Right cardiac atrium (tissue), 5 donors: ENCODE data around the gene CD58. TPM values are rescaled to one million over a fixed set of nuclear protein-coding genes. Genes with fewer than 3 reads are reported as not detected.
"Not testable (repeated sequence)": the region's sequence is repeated elsewhere in the genome, so short reads cannot be mapped to it uniquely, and the experiment has no call there.

ENCODE experiments used
- ATAC-seq, 2 donors: fragments of 200-7000 bp; cut with Tn5 transposase; one replicate each; pipeline versions ENCODE4 v1.8.0 to v1.9.1; 2020; ENCODE audit warnings: moderate library complexity in 2 of 2, mild to moderate bottlenecking in 1 of 2
- DNase-seq, 3 donors: peaks; one replicate each; pipeline ENCODE4 v3.0.0-alpha.2; 2020
- H3K27ac ChIP-seq: one replicate; pipeline ENCODE4 v1.5.1; 2013; ENCODE audit warnings: mild to moderate bottlenecking, low read length, control low read depth, moderate library complexity
- H3K27me3 ChIP-seq: one replicate; pipeline ENCODE4 v1.6.1; 2013; ENCODE audit not compliant: control insufficient read depth, insufficient read depth
- H3K4me1 ChIP-seq: one replicate; pipeline ENCODE4 v1.6.1; 2013; ENCODE audit warnings: low read length; ENCODE audit not compliant: control insufficient read depth, insufficient read depth
- H3K4me3 ChIP-seq: one replicate; pipeline ENCODE4 v1.5.1; 2013; ENCODE audit warnings: low read length, control low read depth
- H3K9me3 ChIP-seq: one replicate; pipeline ENCODE4 v1.6.1; 2013; ENCODE audit warnings: low read length; ENCODE audit not compliant: control insufficient read depth
- WGBS: extraction: QIAGEN DNeasy Blood & Tissue Kit; methylation state at CpG from one replicate; pipeline ENCODE4 v1.1.7; 2013; 5-methylcytosine and 5-hydroxymethylcytosine counted together
- intact Hi-C, 4 donors: fragments of 100-400 bp; cut with DNase I; formaldehyde crosslinking; loops; one replicate each; pipeline versions ENCODE4 v1.11.0 to v1.14.0; 2022 to 2023
- polyA plus RNA-seq: library from polyadenylated mRNA; stranded (reverse); fragments of 200-250 nt; gene quantifications from one replicate; pipeline ENCODE4 v1.2.3, GENCODE V29; 2013
- total RNA-seq, 4 donors: library from RNA; stranded (reverse); fragmentation: NEBNext Ultra II Directional; extraction: Animal tissue kit (Norgen Biotek cat#: 25700); gene quantifications; one replicate each; pipeline ENCODE4 v1.2.1, GENCODE V29; 2021
- donor health status: healthy with polysubstance abuse.
- donor health status: DM: no; HTN: yes; CAD: no.
- donor health status: DM: no; HTN: no; CAD: no.
- donor health status: DM: no; HTN: yes; CAD: no; lungs with severe emphysema.
- donor health status: DM: yes; HTN: yes; CAD: no.

Gene CD58
- total and polyA plus RNA-seq, 5 donors = 17.8 to 39.0 (median 21.8) TPM

DNA sequence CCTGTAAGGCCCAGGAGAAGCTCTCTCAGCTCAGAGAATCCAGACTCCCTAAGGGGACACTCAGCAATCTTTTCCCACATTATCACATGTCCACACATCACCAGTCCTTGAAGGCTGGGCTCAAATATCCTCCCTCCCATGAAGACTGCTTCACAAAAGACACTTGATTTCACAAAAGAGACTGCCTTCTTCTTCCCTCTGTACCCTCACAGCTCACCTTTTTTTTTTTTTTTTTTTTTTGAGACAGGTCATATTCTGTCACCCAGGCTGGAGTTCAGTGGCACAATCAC, 1.5 kb downstream of the CD58 start:
- Histone ChIP-seq H3K9me3 (no peaks in the 10 kb centered on the region), H3K27me3 (no peaks in the 10 kb centered on the region), H3K4me3 (peak overlapping the region; percentile 95), H3K27ac (no peak overlapping the region), H3K4me1 (peaks cover 9% of the 10 kb centered on the region)
- intact Hi-C loops = no loop called here
- DNase-seq = no peak
- ATAC-seq = no peak

DNA sequence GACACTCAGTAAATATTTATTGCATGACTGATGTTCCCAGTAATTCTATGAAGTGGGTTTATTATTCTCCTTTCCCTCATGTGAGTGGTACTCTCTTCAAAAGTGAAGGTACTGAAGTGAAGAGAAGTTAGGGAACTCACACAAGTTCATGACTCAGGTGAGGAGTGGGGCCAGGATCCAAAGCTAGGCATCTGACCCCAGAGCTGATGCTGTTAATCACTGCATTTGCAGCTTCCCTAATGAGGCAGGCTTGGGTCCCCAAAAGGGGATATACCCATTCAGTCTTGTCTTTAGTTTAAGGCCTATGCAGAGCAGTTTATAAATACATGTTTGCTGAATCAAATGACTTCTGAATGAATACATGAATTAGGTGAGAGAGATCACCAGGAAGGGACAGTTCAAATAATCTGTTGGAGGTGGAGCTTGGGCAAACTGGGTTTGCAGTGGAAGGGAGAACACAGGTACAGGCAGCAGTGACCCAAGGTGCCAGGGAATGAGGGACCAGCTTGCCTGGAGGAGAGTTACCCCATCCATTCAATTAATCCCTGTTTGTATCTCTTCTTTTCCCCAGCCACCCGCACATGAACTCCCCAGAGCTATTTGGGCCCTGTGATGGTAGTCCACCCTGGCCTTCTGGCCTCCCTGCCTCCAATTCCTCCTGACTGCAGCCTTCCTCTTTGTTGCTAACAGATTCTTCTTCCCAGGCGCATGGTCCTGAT, 2.0 kb downstream of the CD58 start:
- DNase-seq (no peak), ATAC-seq (no peak)
- intact Hi-C loops = no loop called here
- Histone ChIP-seq H3K4me3 (no peak overlapping the region), H3K4me1 (peaks cover 9% of the 10 kb centered on the region), H3K27ac (no peak overlapping the region), H3K27me3 (no peaks in the 10 kb centered on the region), H3K9me3 (no peaks in the 10 kb centered on the region)
- WGBS = 85% methylated on average over 2 of the region's 2 CpGs

DNA sequence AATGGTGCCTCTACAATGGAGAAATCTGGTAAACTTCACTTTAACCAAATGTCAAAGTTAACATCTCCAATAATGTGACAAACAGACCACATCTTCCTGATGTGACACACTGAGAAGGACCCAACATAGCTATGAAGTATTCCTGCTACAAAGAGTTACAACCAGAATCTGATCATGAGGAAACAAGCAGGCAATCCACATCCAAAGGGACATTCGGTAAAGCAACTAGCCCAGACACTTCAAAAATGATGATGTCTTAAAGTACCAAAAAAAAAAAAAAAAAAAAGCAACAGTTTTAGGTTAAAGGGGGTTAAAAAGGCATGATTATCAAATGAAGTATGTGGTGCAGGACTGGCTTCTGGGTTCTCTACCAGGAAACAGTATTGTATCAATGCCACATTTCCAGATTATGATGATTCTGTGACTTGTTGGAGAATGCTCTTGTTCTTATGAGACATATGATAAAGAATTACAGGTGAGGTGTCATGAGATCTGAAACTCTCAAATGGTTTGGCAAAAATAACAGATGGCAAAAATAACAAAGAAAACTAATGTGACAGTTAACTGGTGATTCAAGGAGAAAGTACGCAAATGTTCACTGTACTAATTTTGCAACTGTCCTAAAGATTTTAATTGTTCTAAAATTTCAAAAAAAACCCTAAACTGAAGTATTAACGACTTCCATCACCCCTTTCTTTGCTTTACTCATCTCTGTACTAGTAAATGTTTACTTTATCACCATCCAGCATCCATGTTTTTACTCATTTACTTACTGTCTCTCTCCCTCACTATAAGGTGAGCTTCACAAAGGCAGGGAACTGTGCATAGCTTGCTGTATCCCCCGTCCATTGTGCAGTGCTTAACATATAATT, 2.8 kb downstream of the CD58 start:
- Histone ChIP-seq H3K9me3 (no peaks in the 10 kb centered on the region), H3K4me1 (peaks cover 9% of the 10 kb centered on the region), H3K4me3 (no peak overlapping the region), H3K27me3 (no peaks in the 10 kb centered on the region), H3K27ac (no peak overlapping the region)
- intact Hi-C loops = no loop called here
- WGBS = 76% methylated on average over 4 of the region's 4 CpGs
- DNase-seq = no peak
- no peak for ATAC-seq

DNA sequence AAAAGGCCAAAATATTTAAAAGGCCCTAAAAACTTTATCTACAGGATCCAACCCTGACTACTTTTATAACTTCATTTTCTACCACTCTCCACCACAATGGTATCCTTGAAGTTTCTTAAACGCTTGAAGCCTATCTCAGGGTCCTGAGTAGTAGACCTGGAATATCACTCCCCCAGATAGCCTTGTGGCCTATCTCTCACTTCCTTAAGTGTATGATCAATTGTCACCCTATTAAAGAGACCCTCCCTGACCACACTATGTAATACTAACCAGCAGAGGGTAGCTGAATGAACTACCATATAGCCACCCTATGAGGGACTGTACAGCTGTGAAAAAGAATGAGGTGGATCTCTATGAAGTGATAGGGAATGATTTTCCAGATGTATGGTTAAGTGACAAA, 5.6 kb downstream of the CD58 start:
- H3K4me3 ChIP-seq = no peak overlapping the region
- intact Hi-C loops = no loop called here
- H3K4me1 ChIP-seq = peaks cover 7% of the 10 kb centered on the region
- 76% methylated on average over 1 of the region's 1 CpG for WGBS
- DNase-seq = no peak
- ATAC-seq = no peak
- H3K27ac ChIP-seq = no peak overlapping the region
- no peaks in the 10 kb centered on the region for H3K9me3 ChIP-seq
- H3K27me3 ChIP-seq = no peaks in the 10 kb centered on the region

DNA sequence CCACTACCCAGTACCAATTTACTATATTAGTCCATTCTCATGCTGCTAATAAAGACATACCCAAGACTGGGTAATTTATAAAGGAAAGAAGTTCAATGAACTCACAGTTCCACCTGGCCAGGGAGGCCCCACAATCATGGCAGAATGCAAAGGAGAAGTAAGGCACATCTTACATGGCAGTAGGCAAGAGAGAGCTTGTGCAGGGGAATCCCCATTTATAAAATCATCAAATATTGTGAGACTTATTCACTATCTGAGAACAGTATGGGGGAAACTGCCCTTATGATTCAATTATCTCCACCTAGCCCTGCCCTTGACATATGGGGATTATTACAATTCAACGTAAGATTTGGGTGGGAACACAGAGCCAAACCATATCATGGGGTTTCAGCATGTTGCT, 6.4 kb downstream of the CD58 start:
- DNase-seq (no peak), ATAC-seq (no peak)
- H3K27me3 ChIP-seq = no peaks in the 10 kb centered on the region
- intact Hi-C loops = no loop called here
- H3K9me3 ChIP-seq = no peaks in the 10 kb centered on the region
- H3K27ac ChIP-seq = no peak overlapping the region
- WGBS = 98% methylated on average over 1 of the region's 1 CpG
- H3K4me1 ChIP-seq = peaks cover 4% of the 10 kb centered on the region
- no peak overlapping the region for H3K4me3 ChIP-seq

DNA sequence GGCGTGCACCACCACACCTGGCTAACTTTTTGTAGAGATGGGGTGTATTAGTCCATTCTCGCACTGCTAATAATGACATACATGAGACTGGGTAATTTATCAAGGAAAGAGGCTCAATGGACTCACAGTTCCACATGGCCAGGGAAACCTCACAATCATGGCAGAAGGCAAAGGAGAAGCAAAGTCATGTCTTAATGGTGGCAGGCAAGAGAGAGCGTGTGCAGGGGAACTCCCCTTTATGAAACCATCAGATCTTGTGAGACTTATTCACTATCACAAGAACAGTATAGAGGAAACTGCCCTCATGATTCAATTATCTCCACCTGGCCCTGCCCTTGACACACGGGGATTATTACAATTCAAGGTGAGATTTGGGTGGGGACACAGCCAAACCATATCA, 8.4 kb downstream of the CD58 start:
- ATAC-seq, H3K4me1 ChIP-seq, H3K27ac ChIP-seq, H3K9me3 ChIP-seq, H3K4me3 ChIP-seq, DNase-seq, intact Hi-C loops, H3K27me3 ChIP-seq: not testable (repeated sequence)
- 97% methylated on average over 4 of the region's 4 CpGs for WGBS

DNA sequence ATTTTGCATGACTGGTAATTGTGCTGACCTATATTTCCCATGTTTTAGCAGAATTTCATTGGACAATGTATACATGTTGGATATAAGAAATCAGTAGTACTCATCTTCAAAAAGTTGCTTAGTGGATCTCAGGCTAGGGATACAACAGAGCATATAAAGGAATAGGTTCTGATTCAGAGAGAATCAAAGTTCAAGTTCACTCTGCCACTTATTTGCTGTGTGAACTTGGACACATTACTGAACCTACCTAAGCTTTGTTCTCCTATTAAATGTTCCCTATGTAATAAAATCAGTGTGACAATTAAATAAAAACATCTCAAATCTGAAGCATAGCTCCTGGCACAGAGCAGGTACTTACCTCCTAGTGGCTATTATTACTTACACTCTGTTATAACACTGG, 9.3 kb downstream of the CD58 start:
- Histone ChIP-seq H3K27me3 (no peaks in the 10 kb centered on the region), H3K4me1 (peaks cover 14% of the 10 kb centered on the region), H3K9me3 (no peaks in the 10 kb centered on the region), H3K4me3 (no peak overlapping the region), H3K27ac (no peak overlapping the region)
- intact Hi-C loops = no loop called here
- no peak for ATAC-seq
- no peak for DNase-seq

DNA sequence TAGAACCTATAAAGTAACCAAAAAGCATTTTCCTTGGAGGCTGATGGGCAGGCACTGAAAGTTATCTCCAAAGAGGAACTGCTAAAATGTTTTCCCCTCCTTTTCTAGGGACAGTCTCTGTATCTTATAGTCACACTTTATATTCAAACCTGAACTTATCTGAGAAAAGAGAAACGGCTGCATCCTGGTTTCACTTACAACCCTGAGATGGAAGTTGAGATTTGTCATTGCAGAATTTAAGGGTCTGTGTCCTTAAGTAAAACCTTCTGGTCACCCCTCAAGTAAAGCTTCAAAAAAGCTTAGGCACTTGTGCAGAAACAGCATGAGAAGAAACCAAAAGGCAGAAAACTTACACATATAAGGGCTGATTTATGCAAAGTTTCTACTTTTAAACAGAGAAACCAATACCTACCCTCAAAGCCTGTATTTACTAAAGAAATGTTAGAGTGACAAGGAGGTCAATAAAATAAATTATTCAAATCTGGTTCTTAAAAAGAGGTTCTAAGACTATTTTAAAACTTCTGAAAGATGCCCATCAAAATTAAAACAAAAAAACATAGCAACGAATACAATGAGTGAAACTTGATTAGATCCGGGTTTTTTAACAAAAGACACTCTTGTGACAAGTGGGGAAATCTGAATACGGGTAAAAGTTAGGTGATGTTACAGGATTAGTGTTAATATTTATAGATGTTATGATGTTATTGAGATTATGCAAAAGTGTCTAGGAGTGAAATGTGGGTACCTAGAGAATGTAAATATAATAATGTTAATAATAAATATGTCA, 9.9 kb downstream of the CD58 start:
- H3K4me1 ChIP-seq = peaks cover 15% of the 10 kb centered on the region
- no peak overlapping the region for H3K4me3 ChIP-seq
- DNase-seq (no peak), ATAC-seq (no peak)
- WGBS = 68% methylated on average over 4 of the region's 4 CpGs
- no peak overlapping the region for H3K27ac ChIP-seq
- no peaks in the 10 kb centered on the region for H3K9me3 ChIP-seq
- intact Hi-C loops = no loop called here
- no peaks in the 10 kb centered on the region for H3K27me3 ChIP-seq

DNA sequence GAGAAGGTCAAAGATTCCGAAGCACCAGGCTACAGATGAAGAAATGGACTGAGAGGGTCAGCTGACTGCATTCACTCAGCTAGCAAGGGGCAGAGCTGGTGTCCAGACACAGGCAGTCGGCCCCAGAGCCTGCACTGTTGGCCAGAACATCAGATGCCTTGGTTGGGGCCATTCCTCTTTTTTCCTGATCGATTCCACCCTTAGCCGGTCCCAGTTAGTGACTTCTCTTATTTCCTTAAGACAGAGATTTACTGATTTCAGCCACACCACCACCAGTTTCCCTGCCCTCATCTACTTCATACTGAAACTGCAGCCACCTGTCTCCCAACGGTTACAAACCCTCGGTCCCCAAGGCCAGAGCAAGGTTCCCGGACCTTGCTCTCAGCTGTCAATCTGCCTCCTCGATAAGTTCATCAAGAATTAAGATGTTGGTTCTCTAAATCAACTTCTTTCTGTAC, 11.5 kb downstream of the CD58 start:
- peaks cover 12% of the 10 kb centered on the region for H3K4me1 ChIP-seq
- ATAC-seq (no peak), DNase-seq (no peak)
- H3K27me3 ChIP-seq = no peaks in the 10 kb centered on the region
- WGBS = 91% methylated on average over 8 of the region's 8 CpGs
- H3K27ac ChIP-seq = peak overlapping the region; percentile 9
- no peaks in the 10 kb centered on the region for H3K9me3 ChIP-seq
- H3K4me3 ChIP-seq = no peak overlapping the region
- intact Hi-C loops = no loop called here

DNA sequence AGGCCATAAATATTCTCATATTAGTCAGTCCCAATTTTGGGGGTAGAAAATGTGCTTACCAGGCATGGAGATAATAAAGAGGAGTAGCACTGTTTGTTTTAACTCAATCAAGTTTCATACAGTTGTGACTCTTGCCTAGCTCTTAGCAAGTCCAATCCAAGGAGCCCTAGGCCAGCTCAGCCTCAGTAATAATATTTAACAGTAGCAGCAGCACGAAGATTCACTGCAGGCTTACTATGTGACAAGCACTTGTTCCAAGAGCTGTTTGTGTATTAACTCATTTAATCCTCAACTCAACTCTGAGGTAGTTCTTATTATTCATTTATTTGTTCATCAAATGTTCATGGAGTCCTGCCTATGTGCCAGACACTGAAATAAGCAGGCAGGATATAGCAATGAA, 12.3 kb downstream of the CD58 start:
- no peaks in the 10 kb centered on the region for H3K9me3 ChIP-seq
- intact Hi-C loops = no loop called here
- no peak overlapping the region for H3K4me3 ChIP-seq
- H3K27me3 ChIP-seq = no peaks in the 10 kb centered on the region
- ATAC-seq (no peak), DNase-seq (no peak)
- peaks cover 13% of the 10 kb centered on the region for H3K4me1 ChIP-seq
- 92% methylated on average over 1 of the region's 1 CpG for WGBS
- no peak overlapping the region for H3K27ac ChIP-seq

DNA sequence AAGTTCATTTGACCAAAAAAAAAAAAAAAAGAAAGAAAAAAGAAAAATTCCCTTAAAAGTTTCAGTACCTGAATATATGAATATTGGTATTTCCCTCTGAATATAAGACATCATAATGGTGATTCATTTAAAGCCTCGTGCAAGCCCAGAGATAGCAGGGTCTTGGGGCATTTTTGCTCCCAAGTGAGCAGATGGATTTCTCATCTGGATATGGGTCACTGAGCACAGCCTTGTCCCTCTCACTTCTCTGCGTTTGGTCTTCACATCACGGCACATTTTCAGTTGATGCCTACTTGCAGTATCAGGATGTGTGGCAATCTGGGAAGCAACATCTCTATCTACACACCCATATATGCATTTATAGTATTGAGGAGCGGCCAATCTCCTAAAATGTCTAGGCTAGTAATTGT, 12.7 kb downstream of the CD58 start:
- Histone ChIP-seq H3K9me3 (no peaks in the 10 kb centered on the region), H3K4me3 (no peak overlapping the region), H3K4me1 (peaks cover 17% of the 10 kb centered on the region), H3K27me3 (no peaks in the 10 kb centered on the region), H3K27ac (no peak overlapping the region)
- WGBS = 86% methylated on average over 4 of the region's 4 CpGs
- DNase-seq (no peak), ATAC-seq (no peak)
- intact Hi-C loops = no loop called here
